ENCODE measurements around the gene GRB2.
A peak's percentile ranks its signal among the peaks of the same experiment; 100 is the strongest.
"Not testable (repeated sequence)": the region's sequence is repeated elsewhere in the genome, so short reads cannot be mapped to it uniquely, and the experiment has no call there.

Gene GRB2

GRCh38 chr17:75289832-75290337 is 115.6 kb downstream of the GRB2 start:
- peak overlapping the region; percentile 91 for H3K4me3 ChIP-seq (ENCODE audit: low read depth, low read length)
- DNase-seq (ENCODE audit: low read depth), result peak; percentile 73
- TF ChIP-seq CTCF (conservative IDR thresholded peaks at IDR 0.05; ENCODE audit: low read depth, low read length), result peak; percentile 43

GRCh38 chr17:75289115-75289831 is 116.2 kb downstream of the GRB2 start, which contains the start of gene SLC25A19:
TSS of gene SLC25A19 (minus strand) at chr17:75289433. CDS start at chr17:75286764, 2,669 bp downstream.
- no peak for TF ChIP-seq CTCF (conservative IDR thresholded peaks at IDR 0.05; ENCODE audit: low read depth, low read length)

GRCh38 chr17:75288770-75289114 is 116.7 kb downstream of the GRB2 start:
- DNase-seq (ENCODE audit: low read depth), result no peak
- TF ChIP-seq CTCF (conservative IDR thresholded peaks at IDR 0.05; ENCODE audit: low read depth, low read length), result no peak
- peak overlapping the region; percentile 90 for H3K4me3 ChIP-seq (ENCODE audit: low read depth, low read length)

More at GRCh38 chr17:75289115-75289831, 116.2 kb downstream of the GRB2 start, which contains the start of gene SLC25A19:
- H3K4me3 ChIP-seq (ENCODE audit: low read depth, low read length), result peak within 1 kb of the TSS; percentile 91
- DNase-seq (ENCODE audit: low read depth), result peak; percentile 100

- DNase-seq (ENCODE audit: low read depth), result no peak
- peak overlapping the region; percentile 90 for H3K4me3 ChIP-seq (ENCODE audit: low read depth, low read length)
- TF ChIP-seq CTCF (conservative IDR thresholded peaks at IDR 0.05; ENCODE audit: low read depth, low read length), result no peak
Measured at GRCh38 chr17:75288359-75288758, 117.1 kb downstream of the GRB2 start.

- H3K4me3 ChIP-seq (ENCODE audit: low read depth, low read length), result no peak overlapping the region
- no peak for DNase-seq (ENCODE audit: low read depth)
- no peak for TF ChIP-seq CTCF (conservative IDR thresholded peaks at IDR 0.05; ENCODE audit: low read depth, low read length)
Measured at GRCh38 chr17:75287221-75287620, 118.3 kb downstream of the GRB2 start.

- no peak overlapping the region for H3K4me3 ChIP-seq (ENCODE audit: low read depth, low read length)
- no peak for DNase-seq (ENCODE audit: low read depth)
- no peak for TF ChIP-seq CTCF (conservative IDR thresholded peaks at IDR 0.05; ENCODE audit: low read depth, low read length)
Measured at GRCh38 chr17:75285123-75285522, 120.4 kb downstream of the GRB2 start.

GRCh38 chr17:75280189-75280588 is 125.3 kb downstream of the GRB2 start:
- H3K4me3 ChIP-seq (ENCODE audit: low read depth, low read length); DNase-seq (ENCODE audit: low read depth): not testable (repeated sequence)

Measured in choroid plexus epithelial cell (primary cell).